Tibial nerve (tissue), 4 donors: ENCODE results near the gene CPAMD8. TPM values are rescaled to one million over a fixed set of nuclear protein-coding genes. Genes with fewer than 3 reads are reported as not detected.

Source experiments
- DNase-seq, 2 donors: peaks; one replicate each; pipeline ENCODE4 v3.0.0-alpha.2; 2019; ENCODE audit warnings: low spot score in 2 of 2
- H3K27ac ChIP-seq, 4 donors: fragments of 200-600 bp; sonication (generic) in 3 of 4; one replicate each; pipeline ENCODE4 v1.5.1; 2017 to 2019; ENCODE audit warnings: mild to moderate bottlenecking in 1 of 4
- H3K27me3 ChIP-seq, 2 donors: fragments of 200-600 bp; sonication (generic) in 1 of 2; one replicate each; pipeline versions ENCODE4 v1.5.1 to v1.6.0; 2017 to 2019
- H3K36me3 ChIP-seq, 3 donors: fragments of 200-600 bp; sonication (generic); one replicate each; pipeline ENCODE4 v1.5.1; 2018 to 2019
- H3K4me1 ChIP-seq, 4 donors: fragments of 200-600 bp; sonication (generic) in 3 of 4; one replicate each; pipeline ENCODE4 v1.5.1; 2017 to 2019
- H3K4me3 ChIP-seq, 4 donors: fragments of 200-600 bp; sonication (generic) in 3 of 4; one replicate each; pipeline ENCODE4 v1.5.1; 2017 to 2019; ENCODE audit warnings: mild to moderate bottlenecking in 1 of 4, moderate library complexity in 1 of 4
- H3K9me3 ChIP-seq, 4 donors: fragments of 200-600 bp; sonication (generic) in 3 of 4; one replicate each; pipeline ENCODE4 v1.5.1; 2017 to 2019
- EP300 ChIP-seq, 2 donors: sonication (generic); formaldehyde crosslinking; IDR thresholded peaks; one replicate each; pipeline ENCODE4 v1.6.1; 2017; ENCODE audit warnings: antibody characterized with exemption in 2 of 2, mild to moderate bottlenecking in 1 of 2
- POLR2A ChIP-seq, 2 donors: fragments of 450-650 bp; IDR thresholded peaks; one replicate each; pipeline ENCODE4 v1.6.1; 2017; ENCODE audit warnings: antibody characterized with exemption in 2 of 2, mild to moderate bottlenecking in 2 of 2, moderate library complexity in 2 of 2
- WGBS, 2 donors: methylation state at CpG; one replicate each; pipeline ENCODE4 v1.1.5; 2018; 5-methylcytosine and 5-hydroxymethylcytosine counted together
- total RNA-seq, 4 donors: library from RNA; depleted of rRNA; stranded (reverse); fragments of >200 nt; gene quantifications; one replicate each; pipeline ENCODE4 v1.1.0, GENCODE V29; 2016
- TF ChIP-seq, protein P1 (sequence below), 5 experiments: fragments of 200-600 bp in 3 of 5; fragments of 450-650 bp in 2 of 5; sonication (generic) in 3 of 5; IDR thresholded peaks; one replicate each; pipeline ENCODE4 v1.5.1; 2016 to 2019; ENCODE audit warnings: antibody characterized with exemption in 5 of 5, mild to moderate bottlenecking in 3 of 5, moderate library complexity in 2 of 5

CPAMD8 gene
- total RNA-seq, 4 donors from 2014 or later: 9.8 to 26.3 (median 14.4) TPM

DNA sequence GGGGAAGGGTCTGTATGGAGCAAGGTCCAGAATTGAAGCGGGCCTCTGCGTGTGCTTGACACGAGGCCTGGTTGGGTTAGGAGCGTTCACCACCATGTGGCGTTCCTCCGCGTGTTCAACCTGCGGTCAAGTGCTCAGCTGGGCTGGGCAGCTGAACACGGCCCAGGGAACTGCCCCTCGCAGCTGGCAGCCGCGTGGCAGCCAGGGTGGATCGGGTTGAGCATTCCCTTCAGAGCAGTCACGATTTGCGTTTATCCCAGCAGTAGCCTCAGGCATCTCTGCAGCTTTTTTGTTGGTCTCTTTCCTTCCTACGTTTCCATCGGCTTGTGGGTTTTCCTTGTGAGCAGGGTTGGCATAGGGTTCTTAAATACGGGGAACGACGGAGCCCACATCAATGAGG, 166.5 kb downstream of the CPAMD8 start:
- no peak overlapping the region for H3K4me3 ChIP-seq
- no peak for DNase-seq
- H3K9me3 ChIP-seq: no peaks in the 10 kb centered on the region
- 88 to 92% methylated on average over 20 of the region's 20 CpGs for WGBS, 2 donors
- H3K27ac ChIP-seq: no peak overlapping the region
- TF ChIP-seq POLR2A (IDR thresholded peaks at IDR 0.05): no peak
- no peaks in the 10 kb centered on the region for H3K4me1 ChIP-seq
- no peaks in the 10 kb centered on the region for H3K27me3 ChIP-seq
- H3K36me3 ChIP-seq: peaks cover 0 to 91% (median 4%) of the 10 kb centered on the region in 3 donors

DNA sequence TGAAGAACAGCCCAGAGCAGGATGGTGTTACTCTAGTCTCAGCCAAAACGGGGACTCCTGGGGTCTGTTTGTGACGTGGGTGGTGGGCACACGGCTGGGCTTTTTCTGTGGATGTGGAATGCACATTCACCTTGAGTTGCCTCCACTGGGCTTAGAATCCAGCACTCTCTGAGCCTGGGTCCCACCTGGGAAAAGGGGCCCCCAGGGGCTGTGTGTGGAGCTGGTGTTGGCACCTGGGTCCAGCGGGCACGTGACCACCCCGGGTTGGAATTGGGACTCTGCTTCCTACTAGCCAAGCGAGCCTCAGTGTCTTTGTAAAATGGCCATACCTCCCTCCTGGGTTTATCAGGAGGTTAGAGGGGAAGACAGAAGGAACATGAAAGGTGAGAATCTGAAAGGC, 167.0 kb downstream of the CPAMD8 start:
- Histone ChIP-seq H3K4me3 (no peak overlapping the region), H3K4me1 (no peaks in the 10 kb centered on the region), H3K27ac (no peak overlapping the region), H3K36me3 (peaks cover 0 to 91% (median 4%) of the 10 kb centered on the region in 3 donors), H3K27me3 (no peaks in the 10 kb centered on the region), H3K9me3 (no peaks in the 10 kb centered on the region)
- DNase-seq: no peak
- TF ChIP-seq, protein P1, sequence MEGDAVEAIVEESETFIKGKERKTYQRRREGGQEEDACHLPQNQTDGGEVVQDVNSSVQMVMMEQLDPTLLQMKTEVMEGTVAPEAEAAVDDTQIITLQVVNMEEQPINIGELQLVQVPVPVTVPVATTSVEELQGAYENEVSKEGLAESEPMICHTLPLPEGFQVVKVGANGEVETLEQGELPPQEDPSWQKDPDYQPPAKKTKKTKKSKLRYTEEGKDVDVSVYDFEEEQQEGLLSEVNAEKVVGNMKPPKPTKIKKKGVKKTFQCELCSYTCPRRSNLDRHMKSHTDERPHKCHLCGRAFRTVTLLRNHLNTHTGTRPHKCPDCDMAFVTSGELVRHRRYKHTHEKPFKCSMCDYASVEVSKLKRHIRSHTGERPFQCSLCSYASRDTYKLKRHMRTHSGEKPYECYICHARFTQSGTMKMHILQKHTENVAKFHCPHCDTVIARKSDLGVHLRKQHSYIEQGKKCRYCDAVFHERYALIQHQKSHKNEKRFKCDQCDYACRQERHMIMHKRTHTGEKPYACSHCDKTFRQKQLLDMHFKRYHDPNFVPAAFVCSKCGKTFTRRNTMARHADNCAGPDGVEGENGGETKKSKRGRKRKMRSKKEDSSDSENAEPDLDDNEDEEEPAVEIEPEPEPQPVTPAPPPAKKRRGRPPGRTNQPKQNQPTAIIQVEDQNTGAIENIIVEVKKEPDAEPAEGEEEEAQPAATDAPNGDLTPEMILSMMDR (IDR thresholded peaks at IDR 0.05): no peak
- TF ChIP-seq EP300 (IDR thresholded peaks at IDR 0.05) (no peak), POLR2A (IDR thresholded peaks at IDR 0.05) (no peak)
- 93 to 97% methylated on average over 6 to 7 of the region's 7 CpGs for WGBS, 2 donors

DNA sequence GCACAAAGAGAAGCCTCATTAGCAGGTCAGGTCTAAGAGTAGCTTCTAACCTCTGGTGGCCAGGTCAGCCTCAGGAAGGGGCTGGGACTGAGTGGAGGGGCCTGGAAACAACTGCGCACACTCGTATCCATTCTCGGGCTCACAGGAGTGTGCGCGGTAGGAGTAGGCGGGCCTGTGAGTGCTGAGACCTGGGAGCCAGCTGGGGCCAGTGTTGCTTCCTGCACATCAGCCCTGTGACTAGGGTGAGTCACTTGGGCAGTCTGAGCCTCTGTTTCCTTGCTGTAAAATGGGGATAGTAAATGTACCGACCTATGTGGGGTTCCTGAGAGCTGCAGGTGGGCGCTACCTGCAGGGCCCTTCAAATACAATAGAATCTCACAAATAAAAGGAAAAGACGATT, 170.5 kb downstream of the CPAMD8 start:
- H3K27me3 ChIP-seq: no peaks in the 10 kb centered on the region
- no peak overlapping the region for H3K4me3 ChIP-seq
- TF ChIP-seq POLR2A (IDR thresholded peaks at IDR 0.05) (no peak), EP300 (IDR thresholded peaks at IDR 0.05) (no peak)
- TF ChIP-seq, protein P1 (IDR thresholded peaks at IDR 0.05): no peak
- 94 to 95% methylated on average over 9 of the region's 9 CpGs for WGBS, 2 donors
- DNase-seq: no peak
- H3K36me3 ChIP-seq: peaks cover under 1 to 93% (median 15%) of the 10 kb centered on the region in 3 donors
- no peaks in the 10 kb centered on the region for H3K4me1 ChIP-seq
- no peak overlapping the region for H3K27ac ChIP-seq
- H3K9me3 ChIP-seq: no peaks in the 10 kb centered on the region

DNA sequence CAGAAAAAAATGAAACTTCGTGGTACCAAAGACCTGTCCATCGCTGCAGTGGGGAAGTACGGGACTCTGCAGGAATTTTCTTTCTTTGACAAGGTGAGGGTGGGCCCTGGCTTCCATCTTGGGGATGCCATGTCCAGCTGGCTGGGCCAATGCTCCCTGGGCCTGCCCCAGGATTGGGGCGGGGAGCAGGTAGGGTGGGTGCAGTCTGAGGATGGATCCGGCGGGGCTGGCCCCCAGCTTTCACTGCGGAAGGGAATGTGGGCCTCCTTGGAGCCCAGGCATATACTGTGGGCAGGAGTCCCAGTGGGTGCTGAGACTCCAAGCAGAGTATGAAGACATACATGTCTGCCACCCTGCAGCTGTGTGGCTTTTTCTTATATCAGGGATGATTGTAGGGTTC, 173.5 kb downstream of the CPAMD8 start:
- H3K4me1 ChIP-seq: no peaks in the 10 kb centered on the region
- TF ChIP-seq EP300 (IDR thresholded peaks at IDR 0.05): no peak
- TF ChIP-seq, protein P1 (IDR thresholded peaks at IDR 0.05): no peak
- no peak for TF ChIP-seq POLR2A (IDR thresholded peaks at IDR 0.05)
- no peak for DNase-seq
- H3K27me3 ChIP-seq: no peaks in the 10 kb centered on the region
- H3K4me3 ChIP-seq: no peak overlapping the region
- H3K27ac ChIP-seq: no peak overlapping the region
- WGBS, 2 donors: 92 to 99% methylated on average over 7 of the region's 7 CpGs
- no peaks in the 10 kb centered on the region for H3K9me3 ChIP-seq
- H3K36me3 ChIP-seq: peaks cover 4 to 98% (median 21%) of the 10 kb centered on the region in 3 donors

DNA sequence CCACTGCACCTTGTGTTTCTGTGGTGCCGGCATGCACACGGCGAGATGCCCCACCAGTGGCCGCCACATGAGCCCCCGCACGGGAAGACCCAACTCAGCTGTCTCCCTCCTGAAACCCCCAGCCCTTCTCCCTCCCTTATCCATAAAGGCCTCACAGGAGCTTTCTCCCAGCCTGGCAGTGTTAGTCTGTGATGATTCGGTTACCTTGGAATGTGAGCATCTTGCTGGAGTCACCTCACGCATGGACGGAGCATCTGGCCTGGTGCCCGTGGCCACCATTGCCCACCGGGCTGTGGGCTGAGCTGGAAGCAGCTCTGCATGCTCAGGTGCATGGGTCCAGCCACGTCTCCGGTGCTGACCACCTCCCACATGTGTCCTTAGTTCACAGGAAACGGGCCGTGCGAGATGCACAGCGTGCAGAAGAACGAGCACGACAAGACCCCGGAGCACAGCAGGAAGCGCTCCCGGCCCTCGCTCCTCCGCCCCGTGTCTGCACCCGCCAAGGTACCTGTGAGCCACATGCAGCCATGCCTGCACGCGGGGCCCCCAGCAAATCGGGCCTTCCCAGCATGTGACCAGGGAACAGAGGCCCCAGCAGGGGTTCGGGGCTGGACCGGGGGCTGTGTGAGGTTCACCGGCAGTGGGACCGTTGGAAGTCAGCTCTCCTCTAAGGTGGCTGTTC, 175.4 kb downstream of the CPAMD8 start:
- Histone ChIP-seq H3K4me3 (no peak overlapping the region), H3K4me1 (no peaks in the 10 kb centered on the region), H3K9me3 (no peaks in the 10 kb centered on the region), H3K27me3 (no peaks in the 10 kb centered on the region), H3K27ac (no peak overlapping the region), H3K36me3 (peaks cover 4 to 100% (median 30%) of the 10 kb centered on the region in 3 donors)
- 94% methylated on average over 29 to 33 of the region's 33 CpGs for WGBS, 2 donors
- TF ChIP-seq POLR2A (IDR thresholded peaks at IDR 0.05): no peak
- TF ChIP-seq, protein P1 (IDR thresholded peaks at IDR 0.05): no peak
- no peak for TF ChIP-seq EP300 (IDR thresholded peaks at IDR 0.05)
- no peak for DNase-seq
